ENCODE data around the gene ACADVL.

DNA sequence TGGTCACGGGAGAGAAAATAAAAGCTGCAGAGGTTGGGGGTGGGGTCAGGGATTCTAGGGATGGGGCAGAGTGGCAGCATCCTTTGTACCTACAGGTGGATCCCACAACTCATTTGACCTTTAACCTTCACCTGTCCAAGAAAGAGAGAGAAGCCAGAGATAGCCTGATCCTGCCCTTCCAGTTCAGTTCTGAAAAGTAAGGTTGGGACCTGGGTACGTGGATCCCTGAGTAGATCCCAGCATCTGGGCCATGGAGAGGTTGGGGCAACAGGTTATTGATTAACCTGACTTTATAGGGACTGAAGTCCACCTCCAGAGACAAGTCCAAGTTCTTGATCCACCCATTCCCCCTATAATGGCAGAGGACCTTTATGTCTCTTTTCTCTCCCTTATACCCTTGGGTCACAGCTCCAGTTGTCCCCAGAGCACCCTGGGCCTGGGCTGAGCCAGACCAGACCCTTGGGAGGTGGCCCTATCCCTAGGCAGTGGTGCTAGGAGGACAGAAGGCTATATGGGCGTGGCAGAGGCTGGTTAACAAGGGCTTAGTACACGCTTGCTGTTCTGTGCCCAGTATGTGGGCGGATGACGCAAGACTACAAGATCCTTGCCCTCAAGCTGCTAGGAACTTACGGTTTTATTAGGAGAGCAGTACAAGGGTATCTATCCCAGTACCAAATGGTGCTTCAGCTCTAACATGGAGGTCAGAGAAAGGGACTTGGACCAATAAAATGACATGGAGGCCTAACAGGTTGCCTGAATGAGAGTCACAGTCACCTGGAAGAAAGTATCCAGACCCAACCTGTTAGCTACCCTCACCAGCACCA lies 39.2 kb downstream of the ACADVL start:
- TF ChIP-seq, protein P1, sequence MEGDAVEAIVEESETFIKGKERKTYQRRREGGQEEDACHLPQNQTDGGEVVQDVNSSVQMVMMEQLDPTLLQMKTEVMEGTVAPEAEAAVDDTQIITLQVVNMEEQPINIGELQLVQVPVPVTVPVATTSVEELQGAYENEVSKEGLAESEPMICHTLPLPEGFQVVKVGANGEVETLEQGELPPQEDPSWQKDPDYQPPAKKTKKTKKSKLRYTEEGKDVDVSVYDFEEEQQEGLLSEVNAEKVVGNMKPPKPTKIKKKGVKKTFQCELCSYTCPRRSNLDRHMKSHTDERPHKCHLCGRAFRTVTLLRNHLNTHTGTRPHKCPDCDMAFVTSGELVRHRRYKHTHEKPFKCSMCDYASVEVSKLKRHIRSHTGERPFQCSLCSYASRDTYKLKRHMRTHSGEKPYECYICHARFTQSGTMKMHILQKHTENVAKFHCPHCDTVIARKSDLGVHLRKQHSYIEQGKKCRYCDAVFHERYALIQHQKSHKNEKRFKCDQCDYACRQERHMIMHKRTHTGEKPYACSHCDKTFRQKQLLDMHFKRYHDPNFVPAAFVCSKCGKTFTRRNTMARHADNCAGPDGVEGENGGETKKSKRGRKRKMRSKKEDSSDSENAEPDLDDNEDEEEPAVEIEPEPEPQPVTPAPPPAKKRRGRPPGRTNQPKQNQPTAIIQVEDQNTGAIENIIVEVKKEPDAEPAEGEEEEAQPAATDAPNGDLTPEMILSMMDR (IDR thresholded peaks at IDR 0.05) = no peak
- TF ChIP-seq POLR2A (IDR thresholded peaks at IDR 0.05) (no peak), POLR2AphosphoS5 (IDR thresholded peaks at IDR 0.05) (no peak)
